Activated naive CD4-positive, alpha-beta T cell treated with Interleukin-2 at 50 U/mL for 16 hours (primary cell): ENCODE results near the gene UBE2D2.
A peak's percentile ranks its signal among the peaks of the same experiment; 100 is the strongest.
"Not testable (repeated sequence)": the region's sequence is repeated elsewhere in the genome, so short reads cannot be mapped to it uniquely, and the experiment has no call there.

ENCODE experiments used
- DNase-seq: peaks from one replicate; pipeline ENCODE4 v3.0.0-alpha.2; 2020

UBE2D2 gene

GRCh38 chr5:139560752-139561654 lies at the start of gene UBE2D2:
UBE2D2 (plus strand) TSS chr5:139561339; CDS start chr5:139561792, 453 bp downstream.
- peak; percentile 97 for DNase-seq

- DNase-seq, result no peak
Measured at GRCh38 chr5:139512786-139513390, 48.3 kb upstream of the UBE2D2 start.

- peak; percentile 82 for DNase-seq
Measured at GRCh38 chr5:139513434-139513833, 47.7 kb upstream of the UBE2D2 start.

- DNase-seq, result no peak
Measured at GRCh38 chr5:139513852-139514485, 47.2 kb upstream of the UBE2D2 start.

- DNase-seq, result no peak
Measured at GRCh38 chr5:139514486-139514856, 46.7 kb upstream of the UBE2D2 start.

- DNase-seq, result peak; percentile 90
Measured at GRCh38 chr5:139517683-139518564, 43.2 kb upstream of the UBE2D2 start.

GRCh38 chr5:139523635-139524445 lies 37.3 kb upstream of the UBE2D2 start:
- DNase-seq, result no peak

- DNase-seq, result no peak
Measured at GRCh38 chr5:139524446-139524845, 36.7 kb upstream of the UBE2D2 start.

- DNase-seq, result no peak
Measured at GRCh38 chr5:139524940-139525585, 36.1 kb upstream of the UBE2D2 start.

GRCh38 chr5:139525586-139526308 lies 35.4 kb upstream of the UBE2D2 start:
- not testable (repeated sequence) for DNase-seq

GRCh38 chr5:139526309-139527089 lies 34.6 kb upstream of the UBE2D2 start:
- DNase-seq, result not testable (repeated sequence)

GRCh38 chr5:139527090-139527470 lies 34.1 kb upstream of the UBE2D2 start:
- DNase-seq, result not testable (repeated sequence)

GRCh38 chr5:139527896-139528467 lies 33.2 kb upstream of the UBE2D2 start:
- DNase-seq, result not testable (repeated sequence)

GRCh38 chr5:139528695-139529094 lies 32.4 kb upstream of the UBE2D2 start:
- DNase-seq, result not testable (repeated sequence)

- DNase-seq, result not testable (repeated sequence)
Measured at GRCh38 chr5:139530079-139530478, 31.1 kb upstream of the UBE2D2 start.

- DNase-seq, result no peak
Measured at GRCh38 chr5:139531772-139532169, 29.4 kb upstream of the UBE2D2 start.

GRCh38 chr5:139543423-139543991 lies 17.6 kb upstream of the UBE2D2 start:
- peak; percentile 34 for DNase-seq

- DNase-seq, result not testable (repeated sequence)
Measured at GRCh38 chr5:139546593-139546992, 14.5 kb upstream of the UBE2D2 start.
